ENCODE measurements around the gene ARHGEF17. TPM values are rescaled to one million over a fixed set of nuclear protein-coding genes. Genes with fewer than 3 reads are reported as not detected.

Gene ARHGEF17
- polyA plus RNA-seq, 2 of the 4 experiments (the other 2 are of a cell fraction): 7.0 to 16.2 TPM

DNA sequence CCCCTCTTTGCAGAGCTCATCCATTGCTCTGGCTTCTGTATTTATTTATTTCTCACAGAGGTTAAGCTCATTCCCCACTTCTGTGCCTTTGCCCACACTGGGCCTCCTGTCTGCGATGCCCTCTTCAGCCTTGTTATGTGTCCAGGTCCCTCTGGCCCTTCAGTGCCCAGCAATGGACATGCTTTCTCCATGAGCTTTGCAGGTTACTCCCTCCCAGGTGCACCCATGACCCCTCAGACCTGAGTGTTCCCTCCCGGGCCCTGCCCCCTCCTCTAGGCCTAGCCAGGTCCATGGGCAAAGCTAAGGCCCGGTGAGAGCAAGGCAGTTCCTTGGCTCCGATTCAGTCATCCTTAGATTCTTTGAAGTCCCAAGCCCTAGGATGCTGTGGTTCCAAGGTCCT lies 17.5 kb upstream of the ARHGEF17 start:
- TF ChIP-seq ZSCAN20 (CRISPR knock-in tag; IDR thresholded peaks at IDR 0.05): no peak
- no peak for TF ChIP-seq FOSB (CRISPR knock-in tag; IDR thresholded peaks at IDR 0.05)
- TF ChIP-seq POLR2AphosphoS2 (conservative IDR thresholded peaks at IDR 0.05; ENCODE audit: low read length): no peak
- no peak for TF ChIP-seq SREBF2 (IDR thresholded peaks at IDR 0.05)
- TF ChIP-seq ZC3H11A (IDR thresholded peaks at IDR 0.05): no peak
- TF ChIP-seq NPAS2 (CRISPR knock-in tag; IDR thresholded peaks at IDR 0.05; ENCODE audit: borderline replicate concordance): no peak
- POLR2A ChIA-PET: no interaction called here
- no peaks in the 10 kb centered on the region for H3K9me3 ChIP-seq
- peak overlapping the region in 1 of 2 experiments; percentile 38; a peak in 1 of 6 replicates for H3K27ac ChIP-seq
- FAIRE-seq (no peak), ATAC-seq (no peak), DNase-seq (ENCODE audit: low read depth in 1 of 2, low spot score in 1 of 2) (no peak)
- no peak overlapping the region for H3K4me3 ChIP-seq
- no peak overlapping the region for H3K4me2 ChIP-seq
- WGBS (ENCODE audit: missing lambda C conversion rate): 93% methylated on average over 4 of the region's 4 CpGs
- H3K4me1 ChIP-seq: peaks cover 39% of the 10 kb centered on the region
- CTCF ChIA-PET: interaction anchor here (0.5 to 25.1 kb wide), 28 partner anchors 10 to 563 kb away, joined by 3 to 527 read pairs (median 8); partner anchors contain the start of genes ARHGEF17 and P2RY6

GRCh38 chr11:73291196-73291595 lies 16.9 kb upstream of the ARHGEF17 start:
- Histone ChIP-seq H3K4me3 (no peak overlapping the region), H3K4me1 (peaks cover 39% of the 10 kb centered on the region), H3K4me2 (no peak overlapping the region), H3K27ac (no peak overlapping the region; a peak in 1 of 6 replicates), H3K9me3 (no peaks in the 10 kb centered on the region)
- ChIA-PET POLR2A (no interaction called here), CTCF (interaction anchor here (0.7 to 25.1 kb wide), 20 partner anchors 9 to 460 kb away, joined by 3 to 527 read pairs (median 10); partner anchors contain the start of genes ARHGEF17 and P2RY6)
- TF ChIP-seq SREBF2 (IDR thresholded peaks at IDR 0.05) (no peak), FOSB (CRISPR knock-in tag; IDR thresholded peaks at IDR 0.05) (no peak), FOSL2 (IDR thresholded peaks at IDR 0.05) (no peak), FOSL2 (CRISPR knock-in tag; IDR thresholded peaks at IDR 0.05) (no peak), RAD21 (conservative IDR thresholded peaks at IDR 0.05 in 1 of 2, IDR thresholded peaks at IDR 0.05 in 1 of 2) (no peak), GATA3 (IDR thresholded peaks at IDR 0.05; ENCODE audit: borderline replicate concordance) (no peak), HOXA7 (CRISPR knock-in tag; IDR thresholded peaks at IDR 0.05) (no peak), HOXB13 (CRISPR knock-in tag; IDR thresholded peaks at IDR 0.05; ENCODE audit: low read depth) (no peak), CEBPB (IDR thresholded peaks at IDR 0.05) (no peak), MAFK (IDR thresholded peaks at IDR 0.05; ENCODE audit: partially characterized antibody) (no peak), HDAC2 (IDR thresholded peaks at IDR 0.05) (no peak), SMC3 (IDR thresholded peaks at IDR 0.05) (no peak), RFX5 (IDR thresholded peaks at IDR 0.05) (no peak), RARB (CRISPR knock-in tag; IDR thresholded peaks at IDR 0.05) (no peak), ZSCAN20 (CRISPR knock-in tag; IDR thresholded peaks at IDR 0.05) (no peak), RCOR1 (IDR thresholded peaks at IDR 0.05; ENCODE audit: low read depth, low read length) (no peak)
- TF ChIP-seq, protein P1, sequence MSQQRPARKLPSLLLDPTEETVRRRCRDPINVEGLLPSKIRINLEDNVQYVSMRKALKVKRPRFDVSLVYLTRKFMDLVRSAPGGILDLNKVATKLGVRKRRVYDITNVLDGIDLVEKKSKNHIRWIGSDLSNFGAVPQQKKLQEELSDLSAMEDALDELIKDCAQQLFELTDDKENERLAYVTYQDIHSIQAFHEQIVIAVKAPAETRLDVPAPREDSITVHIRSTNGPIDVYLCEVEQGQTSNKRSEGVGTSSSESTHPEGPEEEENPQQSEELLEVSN (IDR thresholded peaks at IDR 0.05; ENCODE audit: borderline replicate concordance, low read depth): no peak
- TF ChIP-seq, protein P2, sequence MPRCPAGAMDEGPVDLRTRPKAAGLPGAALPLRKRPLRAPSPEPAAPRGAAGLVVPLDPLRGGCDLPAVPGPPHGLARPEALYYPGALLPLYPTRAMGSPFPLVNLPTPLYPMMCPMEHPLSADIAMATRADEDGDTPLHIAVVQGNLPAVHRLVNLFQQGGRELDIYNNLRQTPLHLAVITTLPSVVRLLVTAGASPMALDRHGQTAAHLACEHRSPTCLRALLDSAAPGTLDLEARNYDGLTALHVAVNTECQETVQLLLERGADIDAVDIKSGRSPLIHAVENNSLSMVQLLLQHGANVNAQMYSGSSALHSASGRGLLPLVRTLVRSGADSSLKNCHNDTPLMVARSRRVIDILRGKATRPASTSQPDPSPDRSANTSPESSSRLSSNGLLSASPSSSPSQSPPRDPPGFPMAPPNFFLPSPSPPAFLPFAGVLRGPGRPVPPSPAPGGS (IDR thresholded peaks at IDR 0.05): no peak
- ATAC-seq: no peak
- no peak for FAIRE-seq
- WGBS (ENCODE audit: missing lambda C conversion rate): 65% methylated on average over 2 of the region's 3 CpGs
- no peak for DNase-seq (ENCODE audit: low read depth in 1 of 2, low spot score in 1 of 2)

DNA sequence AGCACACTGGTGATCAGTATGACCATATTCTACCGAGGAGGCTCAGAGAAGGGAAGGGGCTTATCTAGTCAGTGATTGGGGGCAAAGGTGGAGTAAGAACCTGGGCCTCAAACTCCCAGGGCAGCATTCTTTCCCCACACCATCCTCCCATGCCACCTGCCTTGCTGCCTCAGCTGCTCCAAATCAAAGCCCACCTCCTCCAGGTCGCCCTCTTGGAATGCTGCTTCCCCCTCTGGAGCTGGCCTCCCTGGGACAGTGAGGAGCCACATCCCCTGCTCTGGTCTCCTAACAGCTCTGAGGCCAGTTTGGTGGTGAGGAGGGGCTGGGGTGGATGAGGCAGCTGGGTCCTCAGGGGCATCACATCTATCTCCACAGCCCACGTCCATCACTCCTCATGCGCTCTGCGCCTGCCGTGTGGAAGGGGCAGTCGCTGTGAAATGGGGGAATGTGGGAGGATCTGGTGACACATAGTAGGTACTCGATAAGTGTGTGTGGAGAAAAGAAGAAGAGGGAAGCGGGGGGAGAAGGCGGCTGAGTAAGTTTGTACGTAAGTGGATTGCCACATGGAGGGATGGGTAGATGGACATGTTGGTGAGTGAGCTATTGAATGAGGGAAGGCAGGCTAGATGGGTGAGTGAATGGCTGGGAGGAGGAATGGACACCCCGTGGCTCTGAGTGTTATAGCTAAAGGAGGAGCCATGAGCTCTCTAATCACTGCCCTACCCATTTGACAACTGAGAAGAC lies 16.1 kb upstream of the ARHGEF17 start:
- FAIRE-seq: no peak
- no peak for DNase-seq (ENCODE audit: low read depth in 1 of 2, low spot score in 1 of 2)
- no peaks in the 10 kb centered on the region for H3K9me3 ChIP-seq
- POLR2A ChIA-PET: interaction anchor here (0.6 kb wide), 1 partner anchor 15 kb away, joined by 7 read pairs; no protein-coding TSS in a partner anchor
- WGBS (ENCODE audit: missing lambda C conversion rate): 87% methylated on average over 12 of the region's 12 CpGs
- peaks cover 37% of the 10 kb centered on the region for H3K4me1 ChIP-seq
- CTCF ChIA-PET: interaction anchor here (0.7 to 25.1 kb wide), 17 partner anchors 9 to 566 kb away, joined by 3 to 527 read pairs (median 12); partner anchors contain the start of genes ARHGEF17 and P2RY6
- H3K27ac ChIP-seq: 0 out of 6 replicates have a peak overlapping the region, but pooled peaks of 1 of the 2 experiments have one; percentile 5
- no peak for ATAC-seq
- no peak overlapping the region for H3K4me2 ChIP-seq
- no peak overlapping the region for H3K4me3 ChIP-seq
- TF ChIP-seq ESRRA (IDR thresholded peaks at IDR 0.05; ENCODE audit: borderline replicate concordance, low read length) (no peak), TP53 (CRISPR knock-in tag; IDR thresholded peaks at IDR 0.05) (no peak), NR3C1 (IDR thresholded peaks at IDR 0.05) (no peak), FOSB (CRISPR knock-in tag; IDR thresholded peaks at IDR 0.05) (no peak), MAX (IDR thresholded peaks at IDR 0.05) (no peak), CBX8 (IDR thresholded peaks at IDR 0.05) (no peak), HOXB13 (CRISPR knock-in tag; IDR thresholded peaks at IDR 0.05; ENCODE audit: low read depth) (no peak), MAZ (IDR thresholded peaks at IDR 0.05; ENCODE audit: borderline replicate concordance, low read depth, low read length) (no peak), CTCF (IDR thresholded peaks at IDR 0.05) (no peak), MYC (IDR thresholded peaks at IDR 0.05; ENCODE audit: borderline replicate concordance, low read length) (no peak), RNF2 (IDR thresholded peaks at IDR 0.05; ENCODE audit: borderline replicate concordance, low read depth) (no peak), RCOR1 (IDR thresholded peaks at IDR 0.05; ENCODE audit: low read depth, low read length) (no peak)

All from A549 (cell line).